ENCODE data around the gene RAG2. TPM values are rescaled to one million over a fixed set of nuclear protein-coding genes. Genes with fewer than 3 reads are reported as not detected.

Gene RAG2
- total RNA-seq = not detected

- Mint-ChIP-seq H3K9me3 (no peaks in the 10 kb centered on the region), H3K4me3 (no peak within 1 kb of the TSS), H3K27ac (no peak within 1 kb of the TSS), H3K4me1 (ENCODE audit: low read depth) (peaks cover 25% of the 10 kb centered on the region), H3K27me3 (ENCODE audit: low read depth) (peaks cover 26% of the 10 kb centered on the region), H3K36me3 (ENCODE audit: insufficient read depth in 2 of 2) (no peaks in the 10 kb centered on the region)
- ATAC-seq (replicated peaks in 1 of 2) (no peak), DNase-seq (no peak)
These were observed at the start of gene RAG2 for GRCh38 chr11:36598051-36598450. RAG2 (minus strand) TSS chr11:36598236; CDS start chr11:36594168, 4,068 bp downstream.

GRCh38 chr11:36638556-36638955 lies 40.5 kb upstream of the RAG2 start:
- ATAC-seq (replicated peaks in 1 of 2) (no peak), DNase-seq (no peak)
- H3K36me3 Mint-ChIP-seq (ENCODE audit: insufficient read depth in 2 of 2) = no peaks in the 10 kb centered on the region
- H3K9me3 Mint-ChIP-seq = no peaks in the 10 kb centered on the region
- no peaks in the 10 kb centered on the region for H3K4me1 Mint-ChIP-seq (ENCODE audit: low read depth)
- no peak overlapping the region for H3K4me3 Mint-ChIP-seq
- H3K27ac Mint-ChIP-seq = no peak overlapping the region
- peaks cover 4% of the 10 kb centered on the region for H3K27me3 Mint-ChIP-seq (ENCODE audit: low read depth)

- ATAC-seq (replicated peaks in 1 of 2) (no peak), DNase-seq (no peak)
- Mint-ChIP-seq H3K4me1 (ENCODE audit: low read depth) (no peaks in the 10 kb centered on the region), H3K4me3 (no peak overlapping the region), H3K27ac (no peak overlapping the region), H3K27me3 (ENCODE audit: low read depth) (peaks cover 5% of the 10 kb centered on the region), H3K36me3 (ENCODE audit: insufficient read depth in 2 of 2) (no peaks in the 10 kb centered on the region), H3K9me3 (no peaks in the 10 kb centered on the region)
These were observed 37.2 kb upstream of the RAG2 start for GRCh38 chr11:36635066-36635862.

GRCh38 chr11:36631774-36632173 lies 33.7 kb upstream of the RAG2 start:
- Mint-ChIP-seq H3K27me3 (ENCODE audit: low read depth) (peaks cover 5% of the 10 kb centered on the region), H3K4me1 (ENCODE audit: low read depth) (no peaks in the 10 kb centered on the region), H3K36me3 (ENCODE audit: insufficient read depth in 2 of 2) (no peaks in the 10 kb centered on the region), H3K9me3 (no peaks in the 10 kb centered on the region), H3K4me3 (peak overlapping the region in 1 of 2 donors; percentile 74), H3K27ac (peak overlapping the region; percentile 92)
- DNase-seq (peak; percentile 7 to 19), ATAC-seq (replicated peaks in 1 of 2) (peak; percentile 79 to 88)

GRCh38 chr11:36628765-36629244 lies 30.8 kb upstream of the RAG2 start:
- Mint-ChIP-seq H3K4me3 (no peak overlapping the region), H3K4me1 (ENCODE audit: low read depth) (no peaks in the 10 kb centered on the region), H3K9me3 (no peaks in the 10 kb centered on the region), H3K27ac (no peak overlapping the region), H3K36me3 (ENCODE audit: insufficient read depth in 2 of 2) (no peaks in the 10 kb centered on the region), H3K27me3 (ENCODE audit: low read depth) (peaks cover 3% of the 10 kb centered on the region)
- no peak for ATAC-seq (replicated peaks in 1 of 2)
- DNase-seq = no peak

GRCh38 chr11:36628141-36628540 lies 30.1 kb upstream of the RAG2 start:
- Mint-ChIP-seq H3K36me3 (ENCODE audit: insufficient read depth in 2 of 2) (no peaks in the 10 kb centered on the region), H3K9me3 (no peaks in the 10 kb centered on the region), H3K27ac (no peak overlapping the region), H3K4me3 (no peak overlapping the region), H3K27me3 (ENCODE audit: low read depth) (no peaks in the 10 kb centered on the region), H3K4me1 (ENCODE audit: low read depth) (no peaks in the 10 kb centered on the region)
- ATAC-seq (replicated peaks in 1 of 2) = no peak
- DNase-seq = no peak

- no peak overlapping the region for H3K4me3 Mint-ChIP-seq
- no peak overlapping the region for H3K27ac Mint-ChIP-seq
- ATAC-seq (replicated peaks in 1 of 2) (no peak), DNase-seq (no peak)
- no peaks in the 10 kb centered on the region for H3K4me1 Mint-ChIP-seq (ENCODE audit: low read depth)
- H3K9me3 Mint-ChIP-seq = no peaks in the 10 kb centered on the region
- no peaks in the 10 kb centered on the region for H3K27me3 Mint-ChIP-seq (ENCODE audit: low read depth)
- no peaks in the 10 kb centered on the region for H3K36me3 Mint-ChIP-seq (ENCODE audit: insufficient read depth in 2 of 2)
These were observed 29.4 kb upstream of the RAG2 start for GRCh38 chr11:36627471-36627870.

- no peaks in the 10 kb centered on the region for H3K4me1 Mint-ChIP-seq (ENCODE audit: low read depth)
- H3K9me3 Mint-ChIP-seq = no peaks in the 10 kb centered on the region
- no peak overlapping the region for H3K4me3 Mint-ChIP-seq
- DNase-seq (no peak), ATAC-seq (replicated peaks in 1 of 2) (no peak)
- H3K27ac Mint-ChIP-seq = no peak overlapping the region
- H3K36me3 Mint-ChIP-seq (ENCODE audit: insufficient read depth in 2 of 2) = no peaks in the 10 kb centered on the region
- H3K27me3 Mint-ChIP-seq (ENCODE audit: low read depth) = no peaks in the 10 kb centered on the region
These were observed 29.0 kb upstream of the RAG2 start for GRCh38 chr11:36627006-36627405.

- Mint-ChIP-seq H3K36me3 (ENCODE audit: insufficient read depth in 2 of 2) (no peaks in the 10 kb centered on the region), H3K4me1 (ENCODE audit: low read depth) (peaks cover 9% of the 10 kb centered on the region), H3K9me3 (no peaks in the 10 kb centered on the region), H3K4me3 (no peak overlapping the region), H3K27ac (no peak overlapping the region), H3K27me3 (ENCODE audit: low read depth) (peaks cover 5% of the 10 kb centered on the region)
- DNase-seq (no peak), ATAC-seq (replicated peaks in 1 of 2) (no peak)
These were observed 25.5 kb upstream of the RAG2 start for GRCh38 chr11:36623494-36623893.

GRCh38 chr11:36622431-36623136 lies 24.5 kb upstream of the RAG2 start:
- peak in 1 of 2 donors; percentile 3 for DNase-seq
- Mint-ChIP-seq H3K4me3 (no peak overlapping the region), H3K27me3 (ENCODE audit: low read depth) (peaks cover 10% of the 10 kb centered on the region), H3K9me3 (no peaks in the 10 kb centered on the region), H3K27ac (no peak overlapping the region), H3K4me1 (ENCODE audit: low read depth) (peaks cover 12% of the 10 kb centered on the region), H3K36me3 (ENCODE audit: insufficient read depth in 2 of 2) (no peaks in the 10 kb centered on the region)
- ATAC-seq (replicated peaks in 1 of 2) = peak; percentile 65 to 66

GRCh38 chr11:36620246-36620645 lies 22.2 kb upstream of the RAG2 start:
- Mint-ChIP-seq H3K36me3 (ENCODE audit: insufficient read depth in 2 of 2) (no peaks in the 10 kb centered on the region), H3K9me3 (no peaks in the 10 kb centered on the region), H3K27me3 (ENCODE audit: low read depth) (peaks cover 10% of the 10 kb centered on the region), H3K27ac (no peak overlapping the region), H3K4me1 (ENCODE audit: low read depth) (peaks cover 12% of the 10 kb centered on the region), H3K4me3 (no peak overlapping the region)
- DNase-seq = no peak
- ATAC-seq (replicated peaks in 1 of 2) = no peak

- Mint-ChIP-seq H3K9me3 (no peaks in the 10 kb centered on the region), H3K27ac (no peak overlapping the region), H3K36me3 (ENCODE audit: insufficient read depth in 2 of 2) (no peaks in the 10 kb centered on the region), H3K27me3 (ENCODE audit: low read depth) (peaks cover 10% of the 10 kb centered on the region), H3K4me1 (ENCODE audit: low read depth) (peaks cover 12% of the 10 kb centered on the region), H3K4me3 (peak overlapping the region in 1 of 2 donors; percentile 9)
- no peak for DNase-seq
- ATAC-seq (replicated peaks in 1 of 2) = no peak
These were observed 21.5 kb upstream of the RAG2 start for GRCh38 chr11:36619502-36619901.

- H3K9me3 Mint-ChIP-seq = no peaks in the 10 kb centered on the region
- DNase-seq = no peak
- peaks cover 10% of the 10 kb centered on the region for H3K27me3 Mint-ChIP-seq (ENCODE audit: low read depth)
- H3K36me3 Mint-ChIP-seq (ENCODE audit: insufficient read depth in 2 of 2) = no peaks in the 10 kb centered on the region
- no peak overlapping the region for H3K27ac Mint-ChIP-seq
- ATAC-seq (replicated peaks in 1 of 2) = no peak
- H3K4me3 Mint-ChIP-seq = peak overlapping the region in 1 of 2 donors; percentile 1
- peaks cover 12% of the 10 kb centered on the region for H3K4me1 Mint-ChIP-seq (ENCODE audit: low read depth)
These were observed 20.5 kb upstream of the RAG2 start for GRCh38 chr11:36618363-36619047.

Data from activated T-cell treated with anti-CD3 and anti-CD28 coated beads, Interleukin-2, amount 50 U/mL, for 72 hours (primary cell).